ENCODE data around the gene SDCCAG8. TPM values are rescaled to one million over a fixed set of nuclear protein-coding genes. Genes with fewer than 3 reads are reported as not detected.

Gene SDCCAG8
- total and polyA plus RNA-seq, 2 donors, result 35.6 to 44.2 TPM

DNA sequence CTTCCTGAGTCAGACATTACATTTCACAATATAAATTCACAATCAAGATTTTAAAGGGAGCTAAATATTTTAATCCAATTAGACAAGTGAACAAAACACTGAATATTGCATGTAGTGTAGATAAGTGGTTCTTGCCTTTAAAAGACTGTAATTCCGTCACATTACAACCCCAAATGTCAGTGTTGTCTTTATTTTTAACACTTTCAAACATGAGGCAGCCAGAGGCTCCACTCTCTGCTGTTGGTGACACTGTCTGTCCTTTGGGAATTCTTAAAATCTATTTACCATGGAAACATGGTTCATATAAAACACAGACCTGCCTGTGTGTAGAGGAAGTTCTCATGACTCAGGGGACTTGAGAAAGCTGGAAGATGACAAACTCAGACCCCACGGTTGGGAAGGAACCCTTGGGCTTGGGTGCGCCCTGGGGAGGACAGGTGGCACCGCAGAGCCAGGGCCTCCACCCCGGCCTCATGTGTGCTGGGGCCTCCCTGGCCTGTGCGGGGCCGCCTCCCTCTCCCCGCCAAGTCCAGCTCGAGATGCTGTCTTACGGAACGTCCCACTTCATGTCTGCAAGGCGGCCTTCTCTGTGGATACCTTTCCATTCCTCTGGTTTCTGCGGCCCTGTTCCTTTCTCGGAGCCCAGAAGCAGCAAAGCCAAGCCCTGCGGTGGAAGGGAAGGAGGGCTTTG is 239.0 kb downstream of the SDCCAG8 start:
- no peak for DNase-seq (ENCODE audit: low read depth in 6 of 9, low spot score in 9 of 9)
- H3K9me3 ChIP-seq (ENCODE audit: control insufficient read depth in 2 of 2, insufficient read depth in 1 of 2, low read length in 1 of 2), result peaks cover 0 to 4% of the 10 kb centered on the region in 2 donors
- WGBS, result 97% methylated on average over 15 of the region's 15 CpGs
- H3K36me3 ChIP-seq (ENCODE audit: control insufficient read depth in 2 of 2, insufficient read depth in 2 of 2, low read length in 1 of 2), result peaks cover 13 to 15% of the 10 kb centered on the region in 2 donors
- H3K4me3 ChIP-seq (ENCODE audit: low read length in 2 of 2), result no peak overlapping the region
- no peak overlapping the region for H3K27ac ChIP-seq (ENCODE audit: low read depth in 1 of 2, low read length in 1 of 2)
- no peaks in the 10 kb centered on the region for H3K27me3 ChIP-seq (ENCODE audit: control insufficient read depth in 2 of 2, insufficient read depth in 1 of 2, low read length in 1 of 2)
- H3K4me1 ChIP-seq (ENCODE audit: control insufficient read depth in 2 of 2, insufficient read depth in 2 of 2, low read length in 2 of 2), result peaks cover 0 to 9% of the 10 kb centered on the region in 2 donors

DNA sequence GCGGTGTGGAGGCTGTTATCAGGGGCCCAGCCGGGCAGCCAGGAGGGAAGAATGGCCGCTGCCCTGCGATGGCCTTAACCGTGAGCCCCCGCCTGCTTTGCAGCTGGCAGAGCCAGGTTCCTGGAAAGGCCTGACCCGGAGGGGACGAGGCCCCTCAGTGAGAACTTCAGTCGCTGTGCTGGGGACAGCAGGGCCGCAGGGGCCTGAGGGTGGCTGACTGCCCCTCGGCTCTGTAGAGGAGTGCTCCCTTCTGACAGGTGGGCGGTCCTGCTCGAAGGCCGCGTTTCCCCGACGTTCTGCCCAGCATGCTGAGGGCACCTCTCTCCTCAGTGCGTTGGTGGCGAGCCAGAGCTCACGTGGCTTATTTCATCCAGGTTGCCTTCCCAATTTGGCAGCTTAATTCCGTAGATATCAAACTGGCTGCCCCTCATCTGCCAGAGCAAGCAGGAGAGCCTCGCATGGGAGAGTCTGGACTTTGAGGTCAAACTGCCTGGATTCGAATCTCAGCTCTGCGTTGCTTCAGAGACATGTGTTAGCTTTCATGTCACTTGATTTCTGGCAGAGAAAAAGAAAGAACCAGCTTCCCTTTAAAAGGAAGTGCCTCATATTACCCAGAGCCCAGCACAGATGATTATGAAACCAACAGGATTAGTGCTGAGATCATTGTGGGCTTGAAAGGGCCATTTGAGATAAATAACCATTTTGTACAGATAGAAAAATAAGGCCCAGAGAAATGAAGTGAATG is 239.8 kb downstream of the SDCCAG8 start:
- DNase-seq (ENCODE audit: low read depth in 6 of 9, low spot score in 9 of 9), result no peak
- peak overlapping the region in 1 of 2 donors; percentile 46 for H3K27ac ChIP-seq (ENCODE audit: low read depth in 1 of 2, low read length in 1 of 2)
- no peak overlapping the region for H3K4me3 ChIP-seq (ENCODE audit: low read length in 2 of 2)
- peaks cover 10 to 14% of the 10 kb centered on the region in 2 donors for H3K36me3 ChIP-seq (ENCODE audit: control insufficient read depth in 2 of 2, insufficient read depth in 2 of 2, low read length in 1 of 2)
- peaks cover 0 to 9% of the 10 kb centered on the region in 2 donors for H3K4me1 ChIP-seq (ENCODE audit: control insufficient read depth in 2 of 2, insufficient read depth in 2 of 2, low read length in 2 of 2)
- H3K27me3 ChIP-seq (ENCODE audit: control insufficient read depth in 2 of 2, insufficient read depth in 1 of 2, low read length in 1 of 2), result no peaks in the 10 kb centered on the region
- peaks cover 0 to 4% of the 10 kb centered on the region in 2 donors for H3K9me3 ChIP-seq (ENCODE audit: control insufficient read depth in 2 of 2, insufficient read depth in 1 of 2, low read length in 1 of 2)
- 87% methylated on average over 24 of the region's 24 CpGs for WGBS

DNA sequence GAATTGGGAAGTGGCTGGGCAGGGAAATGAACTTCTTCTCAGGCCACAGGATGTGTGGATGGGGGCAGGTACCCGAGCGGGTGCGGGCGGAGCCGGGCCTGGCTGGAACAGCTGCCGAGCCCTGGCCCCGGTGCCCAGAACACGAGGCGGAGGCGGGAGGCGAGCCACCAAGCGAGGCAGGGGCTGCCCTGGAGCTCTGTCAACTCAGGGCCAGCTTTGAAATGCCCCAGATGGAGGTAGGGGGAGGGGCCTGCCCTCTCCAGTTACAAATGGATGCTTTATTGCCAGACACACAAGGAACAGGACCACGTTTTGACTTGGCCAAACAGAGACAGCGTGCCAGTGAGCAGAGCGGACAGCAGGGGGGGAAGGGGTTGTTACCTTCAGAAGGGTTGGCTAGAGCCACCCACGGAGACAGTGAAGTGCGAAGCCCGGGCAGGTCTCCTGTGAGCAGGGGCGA is 240.4 kb downstream of the SDCCAG8 start:
- H3K36me3 ChIP-seq (ENCODE audit: control insufficient read depth in 2 of 2, insufficient read depth in 2 of 2, low read length in 1 of 2), result peaks cover 10 to 14% of the 10 kb centered on the region in 2 donors
- H3K27ac ChIP-seq (ENCODE audit: low read depth in 1 of 2, low read length in 1 of 2), result peak overlapping the region; percentile 18 to 22
- H3K9me3 ChIP-seq (ENCODE audit: control insufficient read depth in 2 of 2, insufficient read depth in 1 of 2, low read length in 1 of 2), result peaks cover 0 to 4% of the 10 kb centered on the region in 2 donors
- no peak for DNase-seq (ENCODE audit: low read depth in 6 of 9, low spot score in 9 of 9)
- H3K4me3 ChIP-seq (ENCODE audit: low read length in 2 of 2), result no peak overlapping the region
- WGBS, result 86% methylated on average over 19 of the region's 19 CpGs
- H3K4me1 ChIP-seq (ENCODE audit: control insufficient read depth in 2 of 2, insufficient read depth in 2 of 2, low read length in 2 of 2), result peaks cover 0 to 9% of the 10 kb centered on the region in 2 donors
- H3K27me3 ChIP-seq (ENCODE audit: control insufficient read depth in 2 of 2, insufficient read depth in 1 of 2, low read length in 1 of 2), result no peaks in the 10 kb centered on the region

DNA sequence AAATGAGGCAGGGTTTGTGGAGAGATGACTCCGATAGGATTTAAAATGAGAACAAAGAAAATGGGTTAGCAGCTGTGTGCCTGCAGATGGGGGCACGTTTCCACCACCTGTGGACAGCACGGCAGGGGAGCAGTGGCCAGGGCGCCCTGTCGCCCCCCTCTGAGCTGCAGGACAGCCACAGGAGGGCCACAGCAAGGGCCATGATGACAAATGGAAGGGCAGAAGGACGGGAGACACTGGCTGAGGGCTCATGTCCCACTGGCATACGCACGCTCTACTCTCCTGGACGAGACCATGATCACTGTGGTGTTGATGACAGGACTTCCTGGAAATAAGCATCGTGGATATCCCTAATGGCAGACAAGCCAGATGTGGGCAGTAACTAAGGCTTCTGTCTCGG is 241.0 kb downstream of the SDCCAG8 start:
- Histone ChIP-seq H3K36me3 (ENCODE audit: control insufficient read depth in 2 of 2, insufficient read depth in 2 of 2, low read length in 1 of 2) (peaks cover 10 to 14% of the 10 kb centered on the region in 2 donors), H3K4me1 (ENCODE audit: control insufficient read depth in 2 of 2, insufficient read depth in 2 of 2, low read length in 2 of 2) (peaks cover 0 to 9% of the 10 kb centered on the region in 2 donors), H3K27ac (ENCODE audit: low read depth in 1 of 2, low read length in 1 of 2) (no peak overlapping the region), H3K4me3 (ENCODE audit: low read length in 2 of 2) (no peak overlapping the region), H3K27me3 (ENCODE audit: control insufficient read depth in 2 of 2, insufficient read depth in 1 of 2, low read length in 1 of 2) (no peaks in the 10 kb centered on the region), H3K9me3 (ENCODE audit: control insufficient read depth in 2 of 2, insufficient read depth in 1 of 2, low read length in 1 of 2) (peaks cover 0 to 4% of the 10 kb centered on the region in 2 donors)
- 97% methylated on average over 11 of the region's 11 CpGs for WGBS
- DNase-seq (ENCODE audit: low read depth in 6 of 9, low spot score in 9 of 9), result no peak

DNA sequence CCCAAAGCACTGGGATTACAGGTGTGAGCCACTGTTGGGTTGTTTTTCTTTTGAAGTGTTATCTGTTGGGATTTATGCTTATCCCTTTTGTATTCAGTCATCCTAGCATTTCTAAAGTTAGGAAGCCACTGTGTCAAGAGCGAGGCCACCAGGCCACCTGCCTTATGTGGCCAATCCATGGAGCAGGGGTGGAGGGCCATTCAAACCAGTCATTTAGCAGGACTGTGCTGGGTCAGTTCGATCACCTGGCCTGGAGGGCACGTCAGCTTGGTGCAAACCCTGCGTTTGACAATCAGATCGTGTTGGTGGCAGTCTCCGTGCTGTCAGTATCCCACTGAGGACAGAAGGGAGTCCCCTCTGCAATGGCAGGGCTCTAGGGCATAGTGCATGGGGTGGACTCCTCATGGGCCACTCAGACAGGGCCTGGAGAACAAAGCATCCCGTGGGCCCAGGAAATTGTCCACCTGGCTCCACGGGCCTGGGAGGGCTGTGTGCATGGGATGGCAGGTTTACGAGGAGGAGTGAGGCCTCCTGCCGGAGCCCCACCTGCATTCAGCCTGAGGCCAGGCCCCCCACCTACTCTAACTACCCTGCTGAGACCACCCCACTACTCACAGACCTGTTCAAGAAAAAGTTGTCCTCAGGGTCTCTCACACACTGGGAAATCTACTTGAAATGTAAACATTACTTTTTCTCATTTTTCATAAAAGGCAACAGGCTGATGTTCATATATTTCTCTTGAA is 242.3 kb downstream of the SDCCAG8 start:
- Histone ChIP-seq H3K27ac (ENCODE audit: low read depth in 1 of 2, low read length in 1 of 2) (peak overlapping the region in 1 of 2 donors; percentile 56), H3K4me1 (ENCODE audit: control insufficient read depth in 2 of 2, insufficient read depth in 2 of 2, low read length in 2 of 2) (peaks cover 0 to 9% of the 10 kb centered on the region in 2 donors), H3K4me3 (ENCODE audit: low read length in 2 of 2) (no peak overlapping the region), H3K27me3 (ENCODE audit: control insufficient read depth in 2 of 2, insufficient read depth in 1 of 2, low read length in 1 of 2) (no peaks in the 10 kb centered on the region), H3K9me3 (ENCODE audit: control insufficient read depth in 2 of 2, insufficient read depth in 1 of 2, low read length in 1 of 2) (no peaks in the 10 kb centered on the region), H3K36me3 (ENCODE audit: control insufficient read depth in 2 of 2, insufficient read depth in 2 of 2, low read length in 1 of 2) (peaks cover 8 to 14% of the 10 kb centered on the region in 2 donors)
- 99% methylated on average over 10 of the region's 10 CpGs for WGBS
- no peak for DNase-seq (ENCODE audit: low read depth in 6 of 9, low spot score in 9 of 9)

DNA sequence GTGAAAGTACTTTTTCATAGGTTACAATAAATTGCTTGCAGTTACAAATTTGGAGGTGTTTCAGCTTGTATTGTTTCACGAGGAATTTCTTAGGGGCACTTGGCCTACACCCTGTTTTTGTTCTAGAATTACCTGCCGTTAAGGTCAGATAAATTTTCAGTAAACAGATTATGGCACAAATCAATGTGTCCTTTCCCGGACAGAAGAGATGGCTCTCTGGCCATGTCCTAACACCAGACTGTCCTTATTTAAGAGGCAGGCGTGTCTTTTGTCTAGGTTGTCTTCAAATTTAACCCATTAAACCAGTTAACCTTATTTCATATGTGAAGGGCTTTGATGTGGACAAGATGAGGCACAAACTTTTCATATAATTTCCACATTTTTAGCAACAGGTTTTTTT is 243.4 kb downstream of the SDCCAG8 start:
- H3K4me1 ChIP-seq (ENCODE audit: control insufficient read depth in 2 of 2, insufficient read depth in 2 of 2, low read length in 2 of 2), result peaks cover 0 to 9% of the 10 kb centered on the region in 2 donors
- peaks cover 8 to 14% of the 10 kb centered on the region in 2 donors for H3K36me3 ChIP-seq (ENCODE audit: control insufficient read depth in 2 of 2, insufficient read depth in 2 of 2, low read length in 1 of 2)
- H3K27ac ChIP-seq (ENCODE audit: low read depth in 1 of 2, low read length in 1 of 2), result no peak overlapping the region
- no peaks in the 10 kb centered on the region for H3K9me3 ChIP-seq (ENCODE audit: control insufficient read depth in 2 of 2, insufficient read depth in 1 of 2, low read length in 1 of 2)
- H3K4me3 ChIP-seq (ENCODE audit: low read length in 2 of 2), result no peak overlapping the region
- H3K27me3 ChIP-seq (ENCODE audit: control insufficient read depth in 2 of 2, insufficient read depth in 1 of 2, low read length in 1 of 2), result no peaks in the 10 kb centered on the region
- WGBS, result 94% methylated on average over 4 of the region's 4 CpGs
- no peak for DNase-seq (ENCODE audit: low read depth in 6 of 9, low spot score in 9 of 9)

DNA sequence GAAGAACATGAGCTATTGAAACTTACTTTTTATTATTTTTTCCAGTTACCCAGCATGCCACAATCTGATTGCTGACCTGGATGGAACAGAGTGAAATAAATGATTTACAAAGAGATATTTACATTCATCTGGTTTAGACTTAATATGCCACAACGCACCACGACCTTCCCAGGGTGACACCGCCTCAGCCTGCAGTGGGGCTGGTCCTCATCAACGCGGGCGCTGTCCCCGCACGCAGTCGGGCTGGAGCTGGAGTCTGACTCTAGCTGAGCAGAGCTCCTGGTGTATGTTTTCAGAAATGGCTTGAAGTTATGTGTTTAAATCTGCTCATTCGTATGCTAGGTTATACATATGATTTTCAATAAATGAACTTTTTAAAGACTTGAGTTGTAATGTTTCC is 243.9 kb downstream of the SDCCAG8 start:
- no peak overlapping the region for H3K4me3 ChIP-seq (ENCODE audit: low read length in 2 of 2)
- H3K27me3 ChIP-seq (ENCODE audit: control insufficient read depth in 2 of 2, insufficient read depth in 1 of 2, low read length in 1 of 2), result no peaks in the 10 kb centered on the region
- no peak for DNase-seq (ENCODE audit: low read depth in 6 of 9, low spot score in 9 of 9)
- H3K4me1 ChIP-seq (ENCODE audit: control insufficient read depth in 2 of 2, insufficient read depth in 2 of 2, low read length in 2 of 2), result peaks cover 0 to 9% of the 10 kb centered on the region in 2 donors
- peaks cover 8 to 14% of the 10 kb centered on the region in 2 donors for H3K36me3 ChIP-seq (ENCODE audit: control insufficient read depth in 2 of 2, insufficient read depth in 2 of 2, low read length in 1 of 2)
- H3K27ac ChIP-seq (ENCODE audit: low read depth in 1 of 2, low read length in 1 of 2), result no peak overlapping the region
- whole genome bisulfite sequencing, result 99% methylated on average over 10 of the region's 10 CpGs
- H3K9me3 ChIP-seq (ENCODE audit: control insufficient read depth in 2 of 2, insufficient read depth in 1 of 2, low read length in 1 of 2), result no peaks in the 10 kb centered on the region

DNA sequence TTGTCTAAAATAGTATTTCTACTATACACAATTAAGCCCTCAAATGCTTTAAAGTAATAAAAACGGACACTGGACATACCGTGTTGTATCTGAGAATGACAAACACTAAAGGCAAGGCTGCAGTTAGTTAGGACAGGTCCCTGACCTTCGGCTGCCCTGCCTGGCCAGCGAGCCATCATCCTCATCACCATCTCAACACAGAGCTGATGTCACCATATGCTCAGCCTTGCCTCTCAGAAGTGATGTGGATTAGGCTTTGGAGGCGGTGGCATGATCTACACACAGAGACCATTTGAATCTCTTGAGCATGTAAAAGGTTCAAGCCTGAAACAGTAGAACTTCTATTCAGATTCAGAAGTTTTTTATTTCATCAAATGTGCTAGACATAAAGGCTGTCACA is 244.7 kb downstream of the SDCCAG8 start:
- WGBS, result 98% methylated on average over 5 of the region's 5 CpGs
- DNase-seq (ENCODE audit: low read depth in 6 of 9, low spot score in 9 of 9), result no peak
- H3K36me3 ChIP-seq (ENCODE audit: control insufficient read depth in 2 of 2, insufficient read depth in 2 of 2, low read length in 1 of 2), result peaks cover 8% of the 10 kb centered on the region in 2 donors
- H3K27me3 ChIP-seq (ENCODE audit: control insufficient read depth in 2 of 2, insufficient read depth in 1 of 2, low read length in 1 of 2), result no peaks in the 10 kb centered on the region
- no peaks in the 10 kb centered on the region for H3K9me3 ChIP-seq (ENCODE audit: control insufficient read depth in 2 of 2, insufficient read depth in 1 of 2, low read length in 1 of 2)
- no peak overlapping the region for H3K27ac ChIP-seq (ENCODE audit: low read depth in 1 of 2, low read length in 1 of 2)
- H3K4me3 ChIP-seq (ENCODE audit: low read length in 2 of 2), result no peak overlapping the region
- H3K4me1 ChIP-seq (ENCODE audit: control insufficient read depth in 2 of 2, insufficient read depth in 2 of 2, low read length in 2 of 2), result peaks cover 0 to 9% of the 10 kb centered on the region in 2 donors
